ENCODE data around the gene DERL2.

Gene DERL2

DNA sequence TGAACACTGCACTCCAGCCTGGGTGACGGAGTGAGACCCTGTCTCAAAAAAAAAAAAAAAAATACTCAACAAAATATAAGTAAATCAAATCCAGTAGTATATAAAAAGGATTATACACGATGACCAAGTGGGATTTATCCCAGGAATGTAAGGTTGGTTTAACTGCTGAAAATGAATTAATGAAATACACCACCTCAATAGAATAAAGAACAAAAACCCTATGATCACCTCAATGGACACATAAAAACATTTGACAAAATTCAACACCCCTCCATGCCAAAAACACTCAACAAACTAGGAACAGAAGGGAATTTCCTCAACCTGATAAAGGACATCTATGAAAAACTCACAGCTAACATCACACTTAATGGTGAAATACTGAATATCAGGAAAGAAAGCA, 7.0 kb upstream of the DERL2 start:
- TF ChIP-seq JUND (IDR thresholded peaks at IDR 0.05; ENCODE audit: low read depth), result no peak
- no peak for DNase-seq (ENCODE audit: low read depth in 1 of 2, low spot score in 1 of 2)
- in situ Hi-C loops (cut with HindIII; ENCODE audit: low pct_unique_long_range_greater_than_20kb, low sequenced_read_pairs), result no loop called here

DNA sequence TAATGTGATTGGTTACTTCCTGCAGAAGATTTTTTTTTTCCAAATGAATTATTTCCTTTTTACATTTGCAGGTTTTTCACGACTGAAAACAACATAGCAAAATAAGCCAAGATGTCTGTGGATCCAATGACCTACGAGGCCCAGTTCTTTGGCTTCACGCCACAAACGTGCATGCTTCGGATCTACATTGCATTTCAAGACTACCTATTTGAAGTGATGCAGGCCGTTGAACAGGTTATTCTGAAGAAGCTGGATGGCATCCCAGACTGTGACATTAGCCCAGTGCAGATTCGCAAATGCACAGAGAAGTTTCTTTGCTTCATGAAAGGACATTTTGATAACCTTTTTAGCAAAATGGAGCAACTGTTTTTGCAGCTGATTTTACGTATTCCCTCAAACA, 2.8 kb upstream of the DERL2 start:
- no peak for TF ChIP-seq JUND (IDR thresholded peaks at IDR 0.05; ENCODE audit: low read depth)
- DNase-seq (ENCODE audit: low read depth in 1 of 2, low spot score in 1 of 2), result no peak
- in situ Hi-C loops (cut with HindIII; ENCODE audit: low pct_unique_long_range_greater_than_20kb, low sequenced_read_pairs), result no loop called here

DNA sequence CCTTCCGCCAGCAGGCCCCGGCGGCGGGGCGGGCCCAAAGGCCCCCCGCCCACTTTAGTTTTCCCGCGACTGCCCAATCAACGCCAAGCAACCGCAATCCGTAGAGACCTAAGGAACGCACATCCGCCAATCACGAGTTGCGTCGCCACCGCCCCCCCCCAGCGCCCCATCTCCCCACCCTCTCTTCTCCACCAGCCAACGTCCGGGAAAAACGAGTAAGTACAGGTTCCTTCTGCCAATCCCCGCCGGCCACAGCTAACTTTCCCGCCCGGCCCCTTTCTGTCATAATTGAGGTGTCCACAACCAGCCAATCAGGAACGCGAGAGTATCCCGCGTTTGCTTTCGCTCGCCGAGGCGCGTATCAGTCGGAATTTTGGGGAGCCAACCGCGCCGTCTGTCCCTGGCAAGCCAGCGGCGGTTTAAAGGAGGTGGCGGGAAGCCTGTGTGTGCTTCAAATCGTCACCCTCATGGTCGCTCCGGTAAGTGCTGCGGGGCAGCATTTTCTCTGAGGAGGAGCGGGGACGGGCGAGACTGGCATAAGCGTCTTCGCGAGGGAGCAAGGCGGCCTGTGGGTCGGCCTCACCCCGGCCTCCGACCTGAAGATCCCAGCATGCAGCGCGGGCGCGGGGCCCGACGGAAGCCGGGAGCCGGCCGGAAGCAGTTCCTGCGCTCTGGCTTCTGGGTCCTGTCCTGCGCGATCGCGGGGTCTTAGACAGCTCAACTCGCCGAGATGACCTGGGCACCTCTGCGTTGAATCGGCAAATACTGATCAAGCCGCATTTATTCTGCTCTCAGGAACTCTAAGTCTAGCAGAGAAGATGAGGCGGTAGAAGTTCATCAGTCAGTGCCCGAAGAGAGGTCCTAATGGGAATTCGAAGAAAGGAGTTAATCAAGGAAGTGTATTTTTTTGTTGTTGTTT, 487 bp upstream of the DERL2 start, which contains the start of gene MIS12:
MIS12 (plus strand) TSS at position 361 of the 919 bp plus-strand sequence. CDS start 2,297 bp downstream, outside the sequence.
- peak; percentile 97 to 99 for DNase-seq (ENCODE audit: low read depth in 1 of 2, low spot score in 1 of 2)
- TF ChIP-seq JUND (IDR thresholded peaks at IDR 0.05; ENCODE audit: low read depth), result no peak
- in situ Hi-C loops (cut with HindIII; ENCODE audit: low pct_unique_long_range_greater_than_20kb, low sequenced_read_pairs), result no loop called here

DNA sequence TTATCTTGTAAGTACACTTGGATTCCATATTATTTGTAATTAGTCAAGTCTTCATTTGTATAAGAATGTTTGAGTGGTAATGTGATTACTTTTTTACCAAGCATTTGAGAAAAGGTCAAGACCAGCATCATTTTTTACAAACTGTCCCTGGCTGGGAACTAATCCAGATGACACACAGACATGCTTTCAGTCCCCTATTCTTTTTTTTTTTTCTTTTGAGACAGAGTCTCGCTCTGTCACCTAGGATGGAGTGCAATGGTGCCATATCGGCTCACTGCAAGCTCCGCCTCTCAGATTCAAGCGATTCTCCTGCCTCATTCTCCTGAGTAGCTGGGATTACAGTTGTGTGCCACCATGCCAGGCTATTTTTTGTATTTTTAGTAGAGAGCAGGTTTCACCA, 4.5 kb downstream of the DERL2 start:
- in situ Hi-C loops (cut with HindIII; ENCODE audit: low pct_unique_long_range_greater_than_20kb, low sequenced_read_pairs), result no loop called here
- no peak for DNase-seq (ENCODE audit: low read depth in 1 of 2, low spot score in 1 of 2)

DNA sequence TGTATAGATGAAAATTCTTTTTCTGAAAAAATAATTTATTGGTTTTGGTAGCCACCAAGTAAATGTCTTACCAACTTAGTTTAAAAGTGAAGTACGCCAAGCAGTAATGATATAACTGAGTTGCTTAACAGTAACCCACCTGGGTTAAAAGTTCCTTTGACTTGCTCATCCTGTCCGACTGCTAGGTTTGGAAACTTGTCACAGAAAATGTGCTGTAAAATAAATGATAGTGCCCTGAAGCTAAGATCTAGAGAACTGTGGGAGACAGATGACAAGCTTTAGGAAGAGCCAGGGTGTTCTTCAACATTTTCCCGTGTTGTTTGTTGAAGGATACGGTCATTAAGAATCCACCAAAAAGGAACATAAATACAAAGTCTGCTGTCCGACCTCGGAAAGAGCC, 5.0 kb downstream of the DERL2 start:
- in situ Hi-C loops (cut with HindIII; ENCODE audit: low pct_unique_long_range_greater_than_20kb, low sequenced_read_pairs), result no loop called here
- DNase-seq (ENCODE audit: low read depth in 1 of 2, low spot score in 1 of 2), result no peak
- no peak for TF ChIP-seq JUND (IDR thresholded peaks at IDR 0.05; ENCODE audit: low read depth)

More for the DNA sequence above, 4.5 kb downstream of the DERL2 start:
- TF ChIP-seq JUND (IDR thresholded peaks at IDR 0.05; ENCODE audit: low read depth), result no peak

DNA sequence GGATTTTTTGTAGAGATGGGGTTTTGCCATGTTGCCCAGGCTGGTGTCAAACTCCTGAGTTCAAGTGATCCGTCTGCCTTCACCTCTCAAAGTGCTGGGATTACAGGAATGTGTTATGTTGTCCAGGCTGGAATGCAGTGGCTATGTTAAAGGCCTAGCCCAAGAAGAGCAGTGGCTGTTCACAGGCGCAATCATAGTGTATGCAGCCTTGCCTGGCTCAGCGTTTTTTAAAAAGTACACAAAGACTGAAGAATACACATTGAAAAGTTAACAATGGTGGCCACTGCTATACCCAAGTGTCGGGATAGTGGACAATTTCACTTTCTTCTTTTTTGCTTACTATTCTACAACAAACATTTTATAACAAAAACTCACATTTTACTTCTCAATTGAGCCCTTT, 7.0 kb downstream of the DERL2 start:
- no peak for TF ChIP-seq JUND (IDR thresholded peaks at IDR 0.05; ENCODE audit: low read depth)
- no peak for DNase-seq (ENCODE audit: low read depth in 1 of 2, low spot score in 1 of 2)
- in situ Hi-C loops (cut with HindIII; ENCODE audit: low pct_unique_long_range_greater_than_20kb, low sequenced_read_pairs), result no loop called here

DNA sequence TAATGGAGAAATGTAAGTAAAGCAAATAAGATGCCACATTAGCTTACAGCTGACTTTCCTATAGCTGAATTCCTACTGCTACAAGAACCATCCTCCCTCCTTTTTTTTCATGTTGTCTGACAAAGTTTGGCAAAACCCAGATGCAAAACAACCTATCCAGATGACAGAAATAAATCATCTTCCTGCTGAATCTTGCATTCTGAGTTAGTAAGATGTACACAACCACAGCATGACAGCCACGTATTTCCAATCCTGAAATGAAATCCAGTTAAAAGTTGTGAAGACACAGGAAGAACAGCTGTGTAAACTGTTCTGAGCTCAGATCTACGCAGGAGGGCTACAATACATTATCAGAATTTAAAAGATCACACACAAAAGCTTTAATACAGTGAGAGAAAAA, 12.1 kb downstream of the DERL2 start:
- DNase-seq (ENCODE audit: low read depth in 1 of 2, low spot score in 1 of 2), result no peak
- TF ChIP-seq JUND (IDR thresholded peaks at IDR 0.05; ENCODE audit: low read depth), result no peak
- in situ Hi-C loops (cut with HindIII; ENCODE audit: low pct_unique_long_range_greater_than_20kb, low sequenced_read_pairs), result no loop called here

DNA sequence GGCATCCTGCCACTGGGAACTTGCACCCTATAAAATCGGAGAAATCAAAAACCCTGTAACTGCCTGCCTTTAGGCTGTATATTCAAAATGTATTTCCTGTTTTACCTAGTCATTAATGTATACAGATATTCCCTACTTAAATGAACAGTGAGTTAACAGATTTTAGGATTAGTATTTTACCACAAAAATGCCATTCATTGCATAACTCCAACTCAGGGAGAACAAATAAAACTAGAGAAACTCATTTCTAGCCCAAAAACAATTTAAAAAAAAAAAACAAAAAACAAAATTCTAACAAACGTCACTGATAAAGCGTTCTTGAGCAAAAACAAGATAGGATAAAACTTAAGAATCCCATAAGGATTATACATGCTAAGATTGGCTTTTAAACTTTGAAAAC, 13.5 kb downstream of the DERL2 start:
- in situ Hi-C loops (cut with HindIII; ENCODE audit: low pct_unique_long_range_greater_than_20kb, low sequenced_read_pairs), result no loop called here
- TF ChIP-seq JUND (IDR thresholded peaks at IDR 0.05; ENCODE audit: low read depth), result no peak
- DNase-seq (ENCODE audit: low read depth in 1 of 2, low spot score in 1 of 2), result peak in 1 of 2 experiments; percentile 10

DNA sequence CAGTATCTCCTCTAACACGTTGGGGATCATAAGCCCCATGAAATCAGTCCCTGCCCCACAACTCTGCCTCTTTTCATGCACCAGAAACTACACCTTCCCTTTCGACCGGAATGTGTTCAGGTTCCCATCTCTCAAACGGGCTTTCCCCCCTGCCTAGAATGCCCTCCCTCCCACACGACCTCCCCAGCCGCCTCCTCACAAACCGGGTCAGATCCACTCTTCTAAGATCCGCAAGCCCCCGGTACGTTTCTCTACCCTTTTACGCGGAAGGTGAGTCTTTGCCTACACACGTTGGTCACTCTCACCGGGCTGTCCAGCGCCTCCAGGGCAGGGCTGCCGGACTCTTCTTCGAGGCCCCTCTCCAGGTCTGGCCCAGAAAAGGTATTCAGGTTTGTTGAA, 17.9 kb downstream of the DERL2 start:
- DNase-seq (ENCODE audit: low read depth in 1 of 2, low spot score in 1 of 2), result no peak
- TF ChIP-seq JUND (IDR thresholded peaks at IDR 0.05; ENCODE audit: low read depth), result no peak
- in situ Hi-C loops (cut with HindIII; ENCODE audit: low pct_unique_long_range_greater_than_20kb, low sequenced_read_pairs), result no loop called here

DNA sequence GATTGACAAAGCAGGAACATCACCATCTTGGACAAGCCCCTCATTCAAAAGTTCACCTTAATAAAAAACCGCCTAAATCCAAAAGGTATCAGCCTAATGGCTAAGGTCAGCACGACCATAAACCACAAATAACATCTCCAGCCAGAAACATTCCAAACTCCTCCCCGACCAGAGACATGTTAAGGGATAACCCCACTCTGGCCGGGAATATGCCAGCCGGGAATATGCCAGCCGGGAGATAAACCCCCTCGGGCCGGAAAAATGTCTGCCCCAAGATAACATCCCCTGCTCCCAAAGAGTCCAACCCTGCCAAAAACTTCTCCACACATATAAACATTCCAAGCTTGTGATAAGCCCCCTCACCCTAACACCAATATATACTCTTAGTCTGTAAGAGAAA, 18.6 kb downstream of the DERL2 start:
- TF ChIP-seq JUND (IDR thresholded peaks at IDR 0.05; ENCODE audit: low read depth), result no peak
- in situ Hi-C loops (cut with HindIII; ENCODE audit: low pct_unique_long_range_greater_than_20kb, low sequenced_read_pairs), result no loop called here
- DNase-seq (ENCODE audit: low read depth in 1 of 2, low spot score in 1 of 2), result no peak

DNA sequence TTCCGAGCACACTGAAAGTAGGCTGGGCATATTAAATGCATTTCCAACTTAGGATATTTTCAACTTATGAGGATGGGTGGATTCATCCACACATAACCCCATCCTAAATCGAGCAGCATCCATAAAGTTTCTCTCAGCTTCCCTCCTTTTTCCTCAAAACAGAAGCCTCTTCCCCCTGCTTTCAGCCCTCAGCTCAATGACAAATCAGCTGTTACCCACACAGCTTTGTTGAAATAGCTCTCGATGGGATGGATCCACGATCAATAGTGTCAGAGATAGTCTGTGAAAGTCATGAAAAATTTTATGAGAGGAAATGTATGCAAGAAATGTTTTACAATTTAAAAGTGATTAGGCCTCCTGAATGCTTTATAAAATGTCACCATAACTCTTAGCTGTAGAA, 19.7 kb downstream of the DERL2 start:
- no peak for TF ChIP-seq JUND (IDR thresholded peaks at IDR 0.05; ENCODE audit: low read depth)
- no peak for DNase-seq (ENCODE audit: low read depth in 1 of 2, low spot score in 1 of 2)
- in situ Hi-C loops (cut with HindIII; ENCODE audit: low pct_unique_long_range_greater_than_20kb, low sequenced_read_pairs), result no loop called here

DNA sequence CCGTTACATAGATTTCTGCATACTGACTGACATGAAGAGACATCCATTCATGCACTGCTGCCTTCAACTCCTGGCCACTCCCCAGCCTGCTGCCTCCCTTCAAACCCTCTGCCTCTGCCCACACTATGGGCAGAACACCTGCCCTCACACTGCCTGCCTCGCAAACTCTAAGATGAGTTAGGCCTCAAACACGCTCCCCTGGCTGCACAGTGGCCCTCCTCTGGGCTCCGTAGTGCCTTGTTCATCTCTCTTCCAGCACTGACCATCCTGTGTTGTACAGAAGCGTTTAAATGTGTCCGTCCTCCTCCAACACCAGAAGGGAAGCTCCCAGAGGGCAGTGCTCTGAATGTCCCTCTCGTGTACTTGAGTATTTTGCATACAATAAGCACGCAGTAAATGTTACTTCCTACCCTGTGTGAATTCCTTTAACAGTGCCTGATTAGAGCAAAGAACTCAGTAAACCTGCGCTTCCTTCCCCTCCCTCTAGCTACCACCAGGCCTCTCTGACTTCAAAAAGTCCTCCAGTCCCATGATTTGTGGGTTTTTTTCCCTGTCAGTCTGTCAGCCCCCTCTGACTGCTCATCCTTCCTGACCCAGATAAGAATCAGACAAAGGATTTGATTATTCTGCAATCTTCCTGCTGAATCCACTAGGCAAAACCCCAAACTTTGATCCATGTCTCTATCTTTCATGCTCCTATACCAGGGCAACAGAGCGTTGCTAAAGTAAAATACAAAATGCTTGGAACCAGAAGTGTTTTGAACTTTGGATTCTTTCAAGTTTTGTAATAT, 21.1 kb downstream of the DERL2 start:
- in situ Hi-C loops (cut with HindIII; ENCODE audit: low pct_unique_long_range_greater_than_20kb, low sequenced_read_pairs), result no loop called here
- no peak for TF ChIP-seq JUND (IDR thresholded peaks at IDR 0.05; ENCODE audit: low read depth)
- DNase-seq (ENCODE audit: low read depth in 1 of 2, low spot score in 1 of 2), result no peak

DNA sequence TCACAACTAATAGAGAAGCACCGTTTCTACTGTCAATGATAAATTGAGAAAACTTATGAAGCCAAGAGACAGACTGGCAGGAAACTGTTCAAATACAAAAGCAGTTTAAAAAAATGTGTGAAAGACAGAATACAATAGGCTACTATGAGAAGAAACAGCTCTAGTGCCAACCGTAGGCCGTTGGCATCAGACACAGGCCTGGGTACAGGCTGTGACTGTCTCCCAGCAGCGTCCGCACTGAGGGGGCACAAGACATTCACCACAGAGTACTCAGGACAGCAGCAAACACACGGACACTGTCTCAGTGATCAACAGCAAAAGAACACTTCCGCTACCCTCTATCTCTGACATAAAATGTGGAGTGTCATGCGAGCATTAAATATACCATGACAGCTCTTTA, 39.2 kb downstream of the DERL2 start:
- in situ Hi-C loops (cut with HindIII; ENCODE audit: low pct_unique_long_range_greater_than_20kb, low sequenced_read_pairs), result no loop called here
- no peak for TF ChIP-seq JUND (IDR thresholded peaks at IDR 0.05; ENCODE audit: low read depth)
- no peak for DNase-seq (ENCODE audit: low read depth in 1 of 2, low spot score in 1 of 2)

Measured in T47D (cell line).